Right ventricle myocardium superior (tissue), 1 donor: Measurements from ENCODE around the gene ARID5B. TPM values are rescaled to one million over a fixed set of nuclear protein-coding genes. Genes with fewer than 3 reads are reported as not detected.
A peak's percentile ranks its signal among the peaks of the same experiment; 100 is the strongest.

Experiments used
- ATAC-seq: fragments of 200-7000 bp; cut with Tn5 transposase; one replicate; pipeline ENCODE4 v1.9.1; 2020; ENCODE audit warnings: mild to moderate bottlenecking; ENCODE audit not compliant: poor library complexity
- DNase-seq: peaks from one replicate; pipeline ENCODE4 v3.0.0-alpha.2; 2020
- intact Hi-C: fragments of 100-400 bp; cut with DNase I; formaldehyde crosslinking; loops from one replicate; pipeline ENCODE4 v1.11.2; 2022
- total RNA-seq: library from RNA; stranded (reverse); fragmentation: NEBNext Ultra II Directional; extraction: Animal tissue kit (Norgen Biotek cat#: 25700); gene quantifications from one replicate; pipeline ENCODE4 v1.2.1, GENCODE V29; 2021
- donor health status: DM: no; HTN: yes; CAD: no; lungs with severe emphysema.

ARID5B gene
- total RNA-seq, 1 donor from 2014 or later: 13.2 TPM

DNA sequence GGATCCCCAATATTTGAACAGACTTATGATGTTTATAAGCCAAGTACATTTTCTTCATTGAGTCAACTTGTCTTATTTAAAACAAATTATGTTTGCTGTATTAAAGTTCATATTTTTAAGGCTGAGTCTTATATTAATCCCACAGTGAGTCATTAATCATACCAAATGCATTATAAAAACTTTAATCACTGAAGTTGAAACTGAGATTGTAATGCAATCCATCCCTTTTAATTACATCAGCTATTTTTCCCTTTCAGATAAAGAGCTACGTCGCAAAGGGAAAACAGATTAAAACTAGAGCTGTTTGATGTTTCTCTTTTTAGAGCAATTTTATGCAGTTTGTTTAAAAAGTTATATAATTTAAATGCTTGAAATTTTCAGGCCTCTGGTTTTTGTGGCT, 183.0 kb downstream of the ARID5B start:
- intact Hi-C loops: no loop called here

DNA sequence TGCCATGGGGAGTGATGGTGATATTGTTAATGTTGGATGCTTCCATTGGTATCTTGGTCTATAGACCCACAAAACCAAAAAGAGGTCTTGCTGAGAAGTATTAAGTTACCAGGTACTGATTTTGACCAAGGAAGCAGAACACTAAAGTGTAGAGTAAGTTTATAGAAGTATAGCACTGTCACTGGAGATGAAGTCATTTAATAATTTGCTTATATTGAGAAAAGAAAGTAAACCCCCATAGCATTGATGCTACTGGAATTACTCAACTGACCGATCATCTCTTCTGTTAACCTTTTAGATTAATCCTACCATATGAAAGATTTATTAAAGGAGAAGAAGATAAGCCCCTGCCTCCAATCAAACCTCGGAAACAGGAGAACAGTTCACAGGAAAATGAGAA, 183.9 kb downstream of the ARID5B start:
- intact Hi-C loops: no loop called here
- no peak for DNase-seq
- ATAC-seq: no peak

More for the DNA sequence above, 183.0 kb downstream of the ARID5B start:
- ATAC-seq (no peak), DNase-seq (no peak)

DNA sequence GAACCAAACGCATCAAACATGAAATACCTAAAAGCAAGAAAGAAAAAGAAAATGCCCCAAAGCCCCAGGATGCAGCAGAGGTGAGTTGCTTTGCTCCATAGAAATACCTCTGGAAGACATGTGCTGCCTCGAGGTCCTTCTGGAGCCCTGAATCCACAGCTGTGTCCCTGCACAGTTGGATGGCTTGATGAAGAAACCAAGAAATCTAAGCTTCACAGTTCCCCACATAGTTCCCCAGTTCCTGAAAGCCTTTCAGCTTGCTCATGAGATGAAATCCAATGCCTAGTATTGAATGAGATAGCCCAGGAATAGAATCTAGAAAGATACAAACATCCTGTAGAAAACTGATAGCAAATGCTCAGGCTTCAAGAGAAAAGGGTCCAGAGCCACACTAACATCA, 184.3 kb downstream of the ARID5B start:
- intact Hi-C loops: no loop called here
- ATAC-seq (no peak), DNase-seq (no peak)

DNA sequence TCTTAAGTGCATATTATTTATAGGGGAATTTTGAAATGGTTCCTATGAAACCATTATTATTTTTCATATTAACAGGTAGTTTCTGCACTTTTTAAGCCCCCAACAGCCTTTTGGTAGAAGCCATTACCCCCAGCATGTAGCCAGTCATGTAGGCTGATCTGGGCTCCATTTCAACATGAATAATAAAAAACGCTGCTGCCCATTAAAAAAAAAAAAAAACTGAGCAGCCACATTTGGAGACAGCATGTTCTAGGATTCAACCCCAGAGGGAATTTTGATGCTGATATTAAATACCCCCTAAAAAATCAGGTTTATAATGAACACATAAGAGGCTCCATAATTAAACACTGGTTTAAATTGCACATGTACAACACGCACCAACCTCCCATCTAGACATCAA, 185.8 kb downstream of the ARID5B start:
- ATAC-seq (no peak), DNase-seq (no peak)
- intact Hi-C loops: no loop called here

DNA sequence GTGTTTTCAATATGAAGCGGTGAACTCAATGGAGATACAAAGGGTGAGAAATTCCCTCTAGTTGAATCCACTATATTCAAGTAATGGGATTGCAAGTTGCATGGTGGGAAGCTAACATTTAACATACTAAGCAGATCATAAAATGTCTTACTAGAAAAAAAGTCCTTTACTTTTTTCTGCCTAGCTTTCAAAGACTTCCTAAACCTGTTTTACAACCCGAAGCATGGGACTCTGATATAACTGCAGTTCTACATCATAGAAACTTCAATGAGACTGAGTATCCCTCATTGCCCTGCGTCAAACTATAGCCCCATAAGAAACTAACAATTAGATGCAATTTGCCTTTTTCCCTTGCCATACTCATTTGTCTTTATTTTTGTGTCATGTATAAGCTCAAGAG, 187.3 kb downstream of the ARID5B start:
- intact Hi-C loops: no loop called here
- ATAC-seq: no peak

DNA sequence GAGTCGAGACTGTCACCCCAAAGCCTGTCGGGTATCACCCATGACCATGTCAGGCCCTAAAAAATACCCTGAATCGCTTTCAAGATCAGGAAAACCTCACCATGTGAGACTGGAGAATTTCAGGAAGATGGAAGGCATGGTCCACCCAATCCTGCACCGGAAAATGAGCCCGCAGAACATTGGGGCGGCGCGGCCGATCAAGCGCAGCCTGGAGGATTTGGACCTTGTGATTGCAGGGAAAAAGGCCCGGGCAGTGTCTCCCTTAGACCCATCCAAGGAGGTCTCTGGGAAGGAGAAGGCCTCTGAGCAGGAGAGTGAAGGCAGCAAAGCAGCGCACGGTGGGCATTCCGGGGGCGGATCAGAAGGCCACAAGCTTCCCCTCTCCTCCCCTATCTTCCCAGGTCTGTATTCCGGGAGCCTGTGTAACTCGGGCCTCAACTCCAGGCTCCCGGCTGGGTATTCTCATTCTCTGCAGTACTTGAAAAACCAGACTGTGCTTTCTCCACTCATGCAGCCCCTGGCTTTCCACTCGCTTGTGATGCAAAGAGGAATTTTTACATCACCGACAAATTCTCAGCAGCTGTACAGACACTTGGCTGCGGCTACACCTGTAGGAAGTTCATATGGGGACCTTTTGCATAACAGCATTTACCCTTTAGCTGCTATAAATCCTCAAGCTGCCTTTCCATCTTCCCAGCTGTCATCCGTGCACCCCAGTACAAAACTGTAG, 191.0 kb downstream of the ARID5B start:
- DNase-seq (no peak), ATAC-seq (no peak)
- intact Hi-C loops: loop anchor here (5.0 kb wide), 1 partner anchor 45 kb away; no protein-coding TSS in a partner anchor

More for the DNA sequence above, 187.3 kb downstream of the ARID5B start:
- DNase-seq: no peak

DNA sequence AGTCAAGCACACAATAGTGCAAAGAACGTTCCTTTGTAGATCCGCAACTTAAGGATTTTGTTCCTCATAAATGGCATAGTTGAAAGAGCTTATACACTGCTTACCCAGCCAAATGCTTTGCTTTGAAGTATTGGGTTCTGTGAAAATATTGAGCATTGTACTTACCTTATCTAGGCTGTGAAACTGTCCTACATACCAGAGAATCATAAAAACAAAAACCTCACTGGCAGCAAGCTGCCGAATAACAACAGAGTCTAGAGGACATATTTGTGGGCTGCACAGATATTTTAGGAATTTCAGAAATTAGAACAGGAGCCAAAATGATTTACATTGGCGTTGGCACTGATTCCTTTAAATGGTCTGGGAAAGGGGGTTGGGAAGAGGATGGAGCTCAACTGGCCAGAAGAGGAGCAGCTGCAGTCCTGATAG, 192.4 kb downstream of the ARID5B start:
- intact Hi-C loops: loop anchor here (5.0 kb wide), 1 partner anchor 47 kb away; no protein-coding TSS in a partner anchor
- ATAC-seq (peak; percentile 18), DNase-seq (no peak)

DNA sequence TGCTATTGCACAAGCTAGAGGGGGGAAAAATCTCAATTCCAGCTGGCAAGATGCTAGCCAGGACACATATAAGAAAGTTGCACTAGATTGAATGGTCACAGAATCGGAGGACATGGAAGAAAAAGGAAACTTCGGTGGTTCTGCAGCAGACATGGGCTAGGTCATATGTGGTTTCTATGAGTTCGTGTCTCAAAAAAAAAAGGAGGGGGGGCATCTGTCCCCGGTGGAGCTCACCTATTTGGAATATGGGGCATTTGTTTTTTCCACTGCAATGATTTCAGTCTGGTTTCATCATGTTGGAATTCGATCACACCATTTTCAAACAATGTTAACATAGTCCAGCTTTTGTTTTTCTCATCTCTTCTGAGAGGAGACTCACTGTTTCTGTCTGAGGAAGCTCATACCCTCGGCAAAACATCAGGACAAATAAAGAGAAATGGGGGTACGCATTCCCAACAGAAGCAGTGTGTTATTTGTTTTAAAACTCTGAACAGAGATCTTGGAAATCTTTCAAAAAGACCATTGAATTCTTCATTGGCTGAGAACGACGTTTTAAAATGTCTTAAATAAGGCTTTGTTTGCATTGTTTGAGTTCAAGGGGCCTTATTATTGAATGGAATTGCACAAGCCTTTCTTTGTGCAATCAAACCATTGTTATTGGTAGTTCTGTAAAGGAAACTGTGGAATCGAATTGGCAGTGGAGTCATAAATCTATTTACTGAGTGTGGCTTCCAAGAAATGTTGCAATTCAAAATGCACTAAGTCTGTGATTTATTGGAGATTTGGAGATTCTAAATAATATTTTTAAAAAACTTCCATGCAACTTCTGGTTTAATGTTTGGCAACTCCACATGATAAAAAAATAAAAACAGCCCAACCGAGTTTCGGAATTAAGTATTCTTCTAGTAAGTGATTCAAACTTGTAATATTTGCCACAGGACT, 194.0 kb downstream of the ARID5B start:
- DNase-seq: no peak
- intact Hi-C loops: no loop called here
- ATAC-seq: peak; percentile 11

DNA sequence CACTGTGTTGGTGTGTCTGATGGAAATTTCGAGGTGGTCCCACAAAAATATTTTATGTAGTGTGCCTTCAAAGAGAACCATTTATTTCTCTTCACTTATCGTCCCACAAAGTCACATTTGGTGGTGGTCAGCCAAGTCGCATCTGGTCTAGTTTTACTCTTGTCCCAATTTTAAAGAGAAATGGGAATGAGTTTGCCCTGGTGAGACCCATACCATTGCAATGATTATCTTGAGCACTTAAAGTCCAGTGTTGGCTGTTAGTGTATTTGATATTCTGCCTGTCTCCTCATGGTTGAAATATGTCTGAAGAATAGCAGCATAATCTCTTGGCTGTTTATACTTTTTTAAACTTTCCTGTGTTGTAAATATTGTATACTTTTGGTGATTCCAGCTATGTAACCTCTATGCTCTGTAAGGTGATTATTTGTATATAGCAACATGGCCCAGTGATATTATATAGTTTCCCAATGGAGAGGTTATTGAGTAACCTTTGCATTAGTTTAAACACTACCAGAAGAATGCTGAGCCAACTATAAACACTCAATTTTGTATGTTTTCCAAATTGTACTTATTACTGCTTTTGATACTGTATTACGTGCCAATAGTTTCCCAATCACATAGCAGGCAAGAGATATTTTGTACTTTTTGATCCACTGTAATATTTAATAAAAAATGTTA, 194.9 kb downstream of the ARID5B start:
- intact Hi-C loops: no loop called here
- DNase-seq (no peak), ATAC-seq (no peak)

DNA sequence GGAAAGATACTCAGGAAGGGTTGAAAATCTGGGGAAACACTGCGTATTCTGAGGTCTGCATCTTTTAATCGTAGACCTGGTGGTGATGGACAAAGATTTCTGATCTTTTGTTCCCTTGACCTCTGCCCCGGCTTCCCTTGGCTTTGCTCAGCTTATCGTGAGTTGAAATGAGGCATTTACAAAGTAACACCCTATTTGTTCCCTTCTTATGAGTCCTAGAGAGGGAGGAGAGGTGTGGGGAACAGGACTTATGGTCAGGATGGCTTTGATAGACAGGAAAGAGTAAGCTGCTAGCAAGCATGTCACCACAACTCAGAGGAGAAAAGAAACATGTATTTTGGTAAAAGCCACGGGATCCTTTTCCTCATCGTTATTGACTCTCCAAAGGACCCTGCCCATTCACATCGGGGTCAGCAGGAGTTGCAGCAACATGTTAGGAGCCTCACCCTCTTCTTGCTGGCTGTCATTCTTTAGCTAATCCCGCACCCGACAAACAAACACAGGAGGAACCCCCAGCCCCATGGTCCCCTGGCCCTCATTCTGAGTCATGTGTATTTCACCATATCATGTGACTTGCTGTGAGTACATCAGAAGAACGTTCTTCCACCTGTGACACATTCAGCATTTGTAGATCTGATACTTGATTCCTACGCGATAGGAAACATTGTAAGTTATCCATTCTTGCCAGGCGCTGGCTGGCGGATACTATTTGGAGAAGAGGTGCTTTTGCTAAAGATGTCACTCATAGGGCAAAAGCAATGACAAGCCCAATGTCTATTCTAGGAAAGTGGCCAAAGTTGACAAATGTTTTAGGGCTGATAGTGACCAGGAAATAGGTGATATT, 197.0 kb downstream of the ARID5B start:
- ATAC-seq (no peak), DNase-seq (no peak)
- intact Hi-C loops: no loop called here

DNA sequence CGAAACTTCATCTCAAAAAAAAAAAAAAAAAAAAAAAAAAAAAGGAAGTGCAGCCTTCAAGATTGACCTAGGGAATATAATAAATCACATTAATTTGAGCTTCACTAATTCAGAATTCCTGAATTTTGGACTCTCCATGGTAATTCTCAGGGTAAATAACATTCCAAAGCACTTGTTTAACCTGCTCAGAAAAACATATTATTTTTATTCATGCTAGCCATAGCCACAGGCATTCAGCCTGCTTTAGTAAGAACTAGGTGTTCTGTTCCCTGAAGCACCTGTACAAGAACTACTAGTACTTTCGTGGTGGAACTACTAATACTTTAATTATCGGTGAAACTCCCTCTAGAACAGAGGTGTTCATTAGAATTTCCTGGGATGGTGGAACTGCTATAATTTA, 197.8 kb downstream of the ARID5B start:
- ATAC-seq (no peak), DNase-seq (no peak)
- intact Hi-C loops: no loop called here

DNA sequence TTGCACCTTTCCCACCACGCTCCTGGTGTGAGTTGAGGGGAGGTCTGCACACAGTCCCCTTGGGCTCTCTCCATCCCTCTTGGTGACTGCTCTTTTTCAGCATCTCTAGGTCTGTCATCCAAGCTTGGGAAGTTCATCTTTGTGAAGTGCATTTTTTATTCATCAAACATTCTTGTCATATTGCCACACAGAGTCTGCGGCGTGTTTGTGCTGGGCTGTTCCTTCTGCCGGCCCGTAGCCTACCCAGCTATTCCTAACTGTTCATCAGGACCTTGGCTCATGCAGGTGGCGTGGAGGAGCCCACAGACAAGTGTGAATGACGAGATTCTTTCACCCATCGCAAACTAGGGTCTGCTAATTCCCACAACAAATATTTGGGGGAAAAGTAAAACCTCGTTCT, 202.4 kb downstream of the ARID5B start:
- intact Hi-C loops: no loop called here
- DNase-seq: no peak
- no peak for ATAC-seq

DNA sequence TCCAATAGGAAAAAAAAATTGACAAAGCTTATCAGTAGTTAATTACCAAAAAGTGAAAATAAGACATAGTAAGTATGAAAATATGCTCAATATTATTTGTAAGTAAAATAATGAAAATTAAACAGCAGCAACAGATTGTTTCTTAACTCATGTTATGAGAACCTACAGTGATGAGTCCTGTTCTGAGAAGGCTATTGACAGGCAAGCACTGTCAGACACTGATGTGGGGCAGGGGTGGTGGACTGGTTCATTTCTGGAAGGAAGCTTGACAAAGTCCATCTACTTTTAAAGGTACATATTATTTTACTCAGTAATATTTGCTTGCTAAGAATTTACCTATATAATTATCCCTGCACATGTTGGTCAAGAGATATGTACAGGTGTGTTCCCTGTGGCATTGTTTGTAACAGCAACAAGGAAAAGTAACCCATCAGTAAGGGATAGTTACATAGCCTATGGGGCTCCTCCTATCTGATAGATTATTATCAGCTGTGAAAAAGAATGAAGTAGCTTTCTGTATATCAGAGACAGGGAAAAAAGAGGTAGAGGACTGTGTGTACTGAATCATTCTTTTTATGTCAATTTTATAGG, 205.5 kb downstream of the ARID5B start:
- no peak for ATAC-seq
- no peak for DNase-seq
- intact Hi-C loops: no loop called here

DNA sequence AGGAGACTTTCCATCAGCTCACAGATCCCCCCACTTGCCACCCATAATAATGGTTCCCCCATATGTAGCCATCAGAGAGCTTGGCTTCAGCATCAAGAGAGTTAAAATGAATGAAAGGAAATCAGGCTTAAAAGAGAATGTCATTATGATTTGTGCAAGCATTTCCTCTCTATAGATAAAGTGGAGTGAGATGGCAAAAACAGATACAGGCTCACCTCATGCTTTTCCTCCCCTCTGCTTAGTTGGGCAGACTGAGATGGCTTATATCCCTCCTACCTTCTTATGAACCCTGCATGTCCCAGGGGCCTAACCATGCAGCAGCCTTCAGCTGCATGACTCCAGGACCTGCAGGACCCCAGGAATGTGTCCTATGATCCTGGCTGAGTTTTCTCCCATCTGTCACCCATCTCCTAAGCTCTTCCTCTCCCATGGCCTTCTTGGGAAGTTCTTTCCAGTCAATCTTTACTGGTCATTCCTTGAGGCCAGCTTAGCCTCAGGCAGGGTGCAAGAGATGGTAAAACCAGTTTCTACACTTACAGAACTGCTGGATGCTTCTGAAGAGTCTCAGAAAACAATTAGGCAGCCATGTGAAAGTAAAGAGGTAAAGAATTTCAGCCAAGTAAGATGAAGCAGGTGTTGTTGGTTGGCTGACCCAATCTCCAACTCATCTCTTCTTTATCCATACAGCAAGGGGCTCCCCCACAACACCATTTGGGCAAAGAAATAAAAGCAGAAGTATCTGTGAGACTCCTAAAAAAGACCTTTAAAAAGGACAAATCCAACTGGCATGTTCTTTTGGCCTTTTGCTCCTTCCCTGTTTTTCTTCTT, 207.5 kb downstream of the ARID5B start:
- no peak for ATAC-seq
- intact Hi-C loops: no loop called here
- DNase-seq: no peak

DNA sequence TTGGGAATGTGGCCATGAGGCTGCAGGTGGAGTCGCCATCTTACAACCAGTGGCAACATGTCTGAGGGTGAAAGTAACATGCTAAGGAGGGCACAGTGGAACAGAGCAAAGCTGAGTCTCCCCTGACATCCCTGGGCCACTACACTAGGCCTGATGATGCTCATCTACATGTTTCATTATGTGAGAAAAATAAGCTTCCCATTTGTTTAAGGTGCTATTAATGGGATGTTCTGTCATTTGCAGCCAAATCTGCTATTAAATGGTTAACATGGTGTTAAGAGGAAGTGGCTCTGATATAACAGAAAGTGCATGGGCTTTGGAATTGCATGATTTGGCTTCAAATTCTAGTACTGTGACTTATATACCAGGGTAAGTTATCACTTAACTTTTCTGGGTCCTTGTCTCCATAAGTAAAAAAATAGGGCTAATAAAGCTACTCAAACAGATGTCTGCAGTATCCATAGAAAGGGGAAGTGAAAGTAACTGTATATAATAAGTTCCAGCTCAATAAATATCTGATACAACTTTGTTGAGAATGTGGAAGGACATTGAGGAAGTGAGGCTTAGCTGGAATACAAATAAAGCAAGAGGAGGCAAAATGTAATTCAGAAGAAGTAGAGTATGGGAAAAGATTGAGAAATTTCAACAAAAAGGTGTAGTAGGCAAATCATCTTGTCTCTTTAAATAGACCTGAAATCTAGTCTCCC, 208.2 kb downstream of the ARID5B start:
- no peak for DNase-seq
- intact Hi-C loops: no loop called here
- peak; percentile 55 for ATAC-seq

DNA sequence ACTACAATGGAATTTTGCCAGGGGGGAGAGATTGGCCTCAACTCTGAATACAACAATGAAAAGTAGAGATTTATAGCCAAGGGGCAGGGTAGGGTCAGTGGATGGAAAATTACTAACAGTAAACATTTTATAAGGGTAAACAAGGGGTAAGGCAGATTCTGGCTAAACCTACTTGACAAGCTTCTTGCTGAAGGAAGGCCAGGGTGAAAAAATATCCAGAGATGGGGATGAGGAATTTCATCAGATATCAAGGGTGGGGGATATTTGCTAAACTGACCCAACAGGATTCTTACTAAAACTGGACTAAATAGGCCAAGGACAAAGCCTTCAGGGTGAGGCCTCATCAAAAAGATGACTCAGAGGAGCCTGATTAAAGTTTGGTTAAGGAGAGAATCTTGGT, 210.8 kb downstream of the ARID5B start:
- DNase-seq: no peak
- no peak for ATAC-seq
- intact Hi-C loops: no loop called here

DNA sequence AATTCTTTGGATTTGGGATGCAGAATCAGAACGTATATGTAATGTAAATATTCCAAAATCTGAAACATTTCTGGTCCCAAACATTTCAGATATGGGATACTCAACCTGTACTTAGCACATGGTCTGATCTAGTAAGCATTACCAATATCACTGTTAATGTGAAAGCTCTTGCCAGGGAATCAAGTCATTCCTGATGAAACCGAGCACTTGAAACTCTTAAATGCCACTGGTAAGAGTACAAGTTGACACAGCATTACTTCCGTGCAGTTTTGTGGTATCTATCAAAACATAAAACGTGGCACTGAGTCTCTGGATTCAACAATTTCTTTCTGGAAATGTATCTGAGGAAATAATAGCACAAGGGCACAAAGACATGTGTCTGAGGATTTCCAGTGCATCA, 211.5 kb downstream of the ARID5B start:
- ATAC-seq (peak; percentile 43), DNase-seq (no peak)
- intact Hi-C loops: no loop called here
